ENCODE measurements around the gene USP6NL. TPM values are rescaled to one million over a fixed set of nuclear protein-coding genes. Genes with fewer than 3 reads are reported as not detected.

Gene USP6NL
- total RNA-seq, 1 experiment from 2014 or later = 24.6 TPM

DNA sequence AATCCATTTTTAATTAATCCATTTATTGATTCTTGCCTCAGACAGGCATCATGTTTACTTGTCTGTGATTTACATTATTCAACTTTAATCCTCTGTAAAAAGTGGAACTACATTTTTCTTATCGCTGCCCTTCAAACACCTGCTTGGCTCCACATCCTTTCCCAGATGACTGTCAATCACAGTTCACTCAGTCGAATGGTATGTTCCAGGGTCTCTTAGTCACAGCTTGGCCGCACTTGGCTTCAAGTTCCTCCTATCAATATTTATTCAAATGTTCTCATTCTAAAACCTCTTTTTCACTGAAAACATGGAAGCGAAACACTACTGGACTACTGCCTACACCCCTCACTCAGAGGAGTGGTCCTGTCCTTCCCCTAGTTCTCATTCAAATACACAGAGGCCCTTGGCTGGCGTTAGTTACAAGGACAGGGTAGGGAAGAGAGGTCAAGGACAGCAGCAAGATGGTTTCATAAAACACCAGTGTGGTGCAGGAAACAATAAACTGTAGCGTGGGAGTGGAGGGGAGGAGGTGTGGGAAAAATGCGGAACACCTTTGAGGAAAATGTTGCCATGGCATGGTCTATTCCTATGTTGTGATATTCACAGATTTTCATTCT lies 143.2 kb downstream of the USP6NL start:
- Histone ChIP-seq H4K20me1 (ENCODE audit: insufficient read depth) (0 out of 2 replicates have a peak, but pooled peaks cover 3% of the 10 kb centered on the region), H3K4me3 (replicated peaks in 1 of 2; ENCODE audit: low read depth in 1 of 2, low read length in 2 of 2) (no peak overlapping the region), H3K4me2 (ENCODE audit: low read length) (no peak overlapping the region), H3K79me2 (ENCODE audit: insufficient read depth, low read length) (no peaks in the 10 kb centered on the region), H3K27me3 (ENCODE audit: insufficient read depth, low read length) (no peaks in the 10 kb centered on the region), H3K4me1 (ENCODE audit: control insufficient read depth in 1 of 2, insufficient read depth in 2 of 2, low read length in 2 of 2) (no peaks in the 10 kb centered on the region), H2AFZ (ENCODE audit: low read depth, low read length, poor library complexity, severe bottlenecking) (no peak overlapping the region), H3K9ac (ENCODE audit: low read length) (no peak overlapping the region), H3K27ac (ENCODE audit: low read depth, low read length) (no peak overlapping the region), H3K36me3 (ENCODE audit: control insufficient read depth in 1 of 2, insufficient read depth in 2 of 2, low read length in 2 of 2) (peaks cover 0 to 11% of the 10 kb centered on the region in 2 experiments; a peak in 3 of 4 replicates), H3K9me3 (ENCODE audit: control insufficient read depth in 1 of 2, insufficient read depth in 1 of 2, low read depth in 1 of 2, low read length in 2 of 2) (no peaks in the 10 kb centered on the region), H3K9me2 (ENCODE audit: insufficient read depth) (no peaks in the 10 kb centered on the region)
- no peak for TF ChIP-seq SRF (IDR thresholded peaks at IDR 0.05; ENCODE audit: low read depth)
- TF ChIP-seq, protein P1, sequence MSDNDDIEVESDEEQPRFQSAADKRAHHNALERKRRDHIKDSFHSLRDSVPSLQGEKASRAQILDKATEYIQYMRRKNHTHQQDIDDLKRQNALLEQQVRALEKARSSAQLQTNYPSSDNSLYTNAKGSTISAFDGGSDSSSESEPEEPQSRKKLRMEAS (IDR thresholded peaks at IDR 0.05) = no peak
- no peak for TF ChIP-seq RAD21 (IDR thresholded peaks at IDR 0.05; ENCODE audit: low read depth)
- no peak for TF ChIP-seq SIN3A (IDR thresholded peaks at IDR 0.05; ENCODE audit: low read depth)
- TF ChIP-seq FOSL1 (IDR thresholded peaks at IDR 0.05; ENCODE audit: low read depth) = no peak
- no peak for TF ChIP-seq TCF7L2 (IDR thresholded peaks at IDR 0.05; ENCODE audit: borderline replicate concordance, extremely low read depth, insufficient read depth, insufficient read length)
- no peak for TF ChIP-seq ZBTB33 (IDR thresholded peaks at IDR 0.05; ENCODE audit: extremely low read depth, insufficient replicate concordance, low read length)
- ChIA-PET CTCF (no interaction called here), RAD21 (ENCODE audit: low non-redundant PET in 1 of 2, low total read pairs in 2 of 2, uncharacterized antibody in 2 of 2, unreplicated experiment in 2 of 2) (no interaction called here), POLR2A (no interaction called here)
- intact Hi-C loops (cut with micrococcal nuclease) = no loop called here
- no TSS peak for BruUV-seq (replicated peaks)
- DNase-seq (ENCODE audit: low read depth, low spot score) (no peak), ATAC-seq (no peak)
